CD1c-positive myeloid dendritic cell (primary cell): ENCODE results near the gene HOXD11.
A peak's percentile ranks its signal among the peaks of the same experiment; 100 is the strongest.

ENCODE experiments used
- DNase-seq: peaks from one replicate; pipeline ENCODE4 v3.0.0-alpha.2; 2016; ENCODE audit errors: extremely low spot score

The HOXD11 gene

DNA sequence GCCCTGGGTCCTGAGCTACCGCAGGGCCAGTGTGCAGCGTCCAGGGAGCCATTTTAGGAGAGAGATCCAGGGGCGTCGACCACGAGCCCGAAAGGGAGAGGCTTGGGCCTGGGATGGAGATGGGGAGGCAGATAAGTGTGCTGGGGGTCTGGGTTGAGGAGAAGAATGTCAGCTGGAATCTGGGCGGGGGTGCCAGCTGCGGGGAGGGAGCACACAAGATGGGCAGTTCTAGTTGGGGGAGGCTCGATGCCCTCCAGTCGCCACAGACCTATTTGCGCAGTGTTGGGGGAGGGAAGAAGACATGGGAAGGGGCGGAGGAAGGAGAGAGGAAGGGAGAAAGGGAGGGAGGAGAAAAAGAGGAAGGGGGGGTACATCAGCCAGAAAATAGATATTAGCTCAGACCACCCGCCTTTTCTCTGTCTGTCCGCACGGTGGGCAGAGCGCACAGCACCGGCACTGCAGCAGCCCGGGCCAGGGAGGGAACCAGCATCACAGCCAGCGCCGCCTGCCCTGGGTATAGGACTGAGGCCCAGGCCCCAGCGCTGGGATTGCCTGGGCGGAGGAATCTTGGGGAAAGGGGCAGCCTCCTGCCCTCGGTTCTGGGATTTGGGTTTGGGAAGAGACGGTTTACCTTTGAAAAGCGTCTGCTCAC lies 1.9 kb upstream of the HOXD11 start:
- DNase-seq: no peak

DNA sequence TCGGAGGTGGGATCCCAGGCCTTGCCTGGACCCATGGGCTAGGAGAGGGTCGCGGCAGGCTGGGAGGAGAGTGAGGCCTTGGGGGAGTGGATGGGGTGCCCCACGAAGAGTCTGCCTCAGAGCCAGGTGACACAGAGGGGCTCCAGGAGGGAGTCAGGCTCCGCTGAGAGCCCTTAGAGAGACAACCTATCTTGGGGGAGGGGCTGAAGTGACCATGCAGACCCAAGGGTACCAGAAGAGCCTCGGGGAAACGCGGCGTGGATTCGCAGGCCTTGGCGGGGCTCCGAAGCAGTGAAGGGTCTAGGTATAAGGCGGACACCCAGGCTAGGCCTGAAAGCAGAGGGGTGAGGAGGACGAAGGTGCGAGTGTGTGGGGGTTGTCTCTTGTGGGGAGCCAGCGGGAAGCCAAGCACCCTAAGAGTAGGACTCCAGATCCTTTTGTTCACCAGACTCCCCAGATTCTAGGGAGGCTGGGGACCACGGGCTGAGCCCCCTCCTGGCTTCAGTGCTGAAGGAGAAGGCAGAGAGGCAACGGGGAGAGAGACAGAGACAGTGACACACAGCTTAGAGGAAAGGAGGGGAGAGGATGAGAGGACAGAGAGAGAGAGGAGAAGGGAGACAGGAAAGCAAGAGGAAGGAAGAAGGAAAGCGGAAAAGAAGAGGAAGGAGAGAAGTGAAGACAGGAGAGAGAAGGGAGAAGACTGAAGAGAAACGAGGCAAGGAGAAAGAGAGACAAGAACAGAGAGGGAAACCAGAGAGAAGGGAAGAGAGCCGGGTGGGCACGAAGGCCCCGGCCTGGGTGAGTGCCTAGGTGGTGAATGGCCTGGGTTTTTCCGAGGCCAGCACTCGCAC lies 1.1 kb upstream of the HOXD11 start:
- DNase-seq: no peak

- no peak for DNase-seq
These were observed 676 bp downstream of the HOXD11 start for GRCh38 chr2:176107731-176108181.

DNA sequence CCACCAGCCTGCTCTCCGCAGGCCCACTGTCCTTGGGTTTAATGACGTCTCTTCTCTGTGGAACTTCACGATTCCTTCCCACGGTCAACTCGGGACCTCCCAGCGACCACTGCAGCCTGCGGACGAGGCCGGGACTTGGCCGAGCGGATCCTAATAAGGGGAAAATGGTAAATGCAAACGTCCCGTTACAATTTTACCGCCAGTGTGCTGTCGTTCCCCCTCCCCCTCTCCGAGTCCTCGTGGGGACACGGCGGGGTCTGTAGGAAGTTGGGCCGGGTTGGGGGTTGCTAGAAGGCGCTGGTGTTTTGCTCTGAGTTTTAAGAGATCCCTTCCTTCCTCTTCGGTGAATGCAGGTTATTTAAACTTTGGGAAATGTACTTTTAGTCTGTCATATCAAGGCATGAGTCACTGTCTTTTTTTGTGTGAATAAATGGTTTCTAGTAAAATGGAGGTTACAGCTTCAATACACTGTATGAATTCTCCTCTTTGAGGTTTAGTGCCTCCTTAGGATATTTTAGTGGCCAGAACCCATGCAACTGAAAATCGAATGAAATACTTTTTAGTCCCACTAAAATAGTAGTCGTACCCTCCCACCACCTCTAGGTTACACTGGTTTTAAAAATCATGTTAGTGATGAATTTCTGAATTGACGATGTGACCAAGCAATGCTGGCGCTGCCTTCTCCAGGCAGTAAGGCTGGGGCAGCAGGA lies 2.3 kb downstream of the HOXD11 start:
- no peak for DNase-seq

DNA sequence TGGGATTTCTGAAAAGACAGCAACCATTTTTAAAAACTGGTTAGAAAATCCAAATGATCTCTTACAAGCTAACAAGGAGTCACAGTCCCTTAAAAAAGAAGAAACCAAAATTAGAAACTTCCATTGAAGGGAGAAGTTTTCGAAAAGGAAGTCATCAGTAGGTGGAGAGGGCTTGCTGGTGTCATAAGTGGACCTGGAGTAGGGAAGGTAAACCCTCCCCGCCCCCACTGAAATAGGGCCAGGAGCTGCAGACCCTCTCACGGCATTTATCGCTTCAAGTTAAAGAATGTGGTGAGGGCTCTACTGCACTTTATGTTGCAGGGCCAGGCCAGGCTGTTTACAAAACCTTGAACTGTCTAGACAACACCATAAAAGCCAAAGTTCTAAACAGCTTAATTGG lies 2.9 kb downstream of the HOXD11 start:
- DNase-seq: no peak

DNA sequence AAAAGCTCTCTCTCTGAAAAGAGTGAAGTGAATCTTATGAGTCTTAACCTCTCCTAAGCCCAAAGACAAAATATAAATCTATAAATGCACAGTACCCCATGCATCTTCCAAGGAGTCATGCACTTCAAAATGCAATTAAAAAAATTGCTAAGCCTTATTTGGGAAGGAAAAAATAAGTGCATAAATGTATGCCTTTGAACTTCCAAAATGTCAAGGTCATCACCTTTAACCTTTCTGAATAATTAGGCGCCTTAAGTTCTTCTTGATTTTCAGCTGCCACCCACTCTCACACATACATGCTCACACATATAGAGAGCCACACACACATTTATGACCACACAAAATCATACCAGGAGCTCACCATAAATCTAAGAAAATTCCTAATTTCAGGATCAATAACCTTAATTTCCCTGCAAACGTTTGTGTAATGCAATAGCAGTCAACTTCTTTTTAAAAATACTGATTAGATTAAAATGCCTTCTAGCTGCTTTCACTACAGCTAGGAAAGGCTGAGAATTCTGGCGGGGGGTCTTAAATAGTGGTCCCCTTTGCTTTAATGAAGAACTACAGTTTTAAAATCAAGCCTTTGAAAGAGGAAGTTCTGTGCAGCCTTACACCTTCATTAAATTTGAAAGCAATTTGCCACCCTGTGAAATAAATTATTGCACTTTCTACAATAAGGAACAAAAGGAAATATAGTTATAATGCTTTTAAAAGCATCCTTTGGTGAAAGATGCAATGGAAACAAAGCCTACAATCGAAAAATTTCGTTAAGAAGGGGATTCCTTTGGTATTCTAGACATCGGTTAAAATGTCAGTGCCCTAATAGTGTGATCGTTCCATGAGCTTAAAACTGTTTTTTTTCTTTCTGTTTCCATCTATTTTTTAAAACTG lies 3.6 kb downstream of the HOXD11 start:
- no peak for DNase-seq

GRCh38 chr2:176111309-176111663 lies 4.2 kb downstream of the HOXD11 start:
- DNase-seq: peak; percentile 30

- no peak for DNase-seq
These were observed 4.8 kb downstream of the HOXD11 start for GRCh38 chr2:176111846-176112374.

GRCh38 chr2:176112375-176113302 lies 5.6 kb downstream of the HOXD11 start:
- no peak for DNase-seq

DNA sequence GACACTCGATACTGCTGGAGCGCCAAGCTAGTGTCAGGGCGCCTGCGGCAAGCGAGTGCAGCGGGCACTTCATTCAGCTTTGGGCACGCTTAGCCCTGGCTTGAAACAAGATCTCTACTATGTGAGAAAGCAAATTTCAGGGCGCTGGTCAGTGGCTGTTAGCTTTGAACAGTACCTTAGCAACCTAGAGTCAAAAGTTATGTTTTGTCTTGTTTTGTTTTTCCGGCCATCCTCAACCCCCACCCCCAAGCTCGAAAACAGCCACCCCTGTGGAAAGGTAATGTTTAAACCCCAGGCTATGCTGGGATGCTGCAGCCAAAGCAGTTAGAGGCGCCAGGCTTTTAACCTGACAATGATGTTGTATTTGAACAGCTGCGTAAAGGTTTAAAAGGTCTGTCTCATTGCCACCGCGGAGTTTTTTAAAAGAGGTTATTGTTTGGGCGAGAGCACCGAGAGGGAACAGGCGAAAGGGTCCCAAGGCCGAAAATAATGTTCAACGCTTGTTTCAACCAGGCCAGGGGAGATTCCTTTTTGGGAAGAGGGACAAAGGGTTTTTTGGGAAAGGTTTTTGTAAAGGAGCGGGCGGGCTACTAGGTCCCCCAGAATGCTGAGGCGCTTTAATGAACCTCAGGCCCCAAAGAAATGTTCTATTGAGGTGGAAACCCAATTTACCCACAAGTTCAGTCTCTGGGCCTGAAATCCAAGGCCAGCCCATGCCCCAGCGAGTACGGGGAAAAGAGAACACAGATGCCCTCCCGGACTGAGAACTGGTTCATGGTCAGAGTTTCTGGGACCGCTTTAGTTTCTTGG lies 7.2 kb downstream of the HOXD11 start:
- DNase-seq: no peak

DNA sequence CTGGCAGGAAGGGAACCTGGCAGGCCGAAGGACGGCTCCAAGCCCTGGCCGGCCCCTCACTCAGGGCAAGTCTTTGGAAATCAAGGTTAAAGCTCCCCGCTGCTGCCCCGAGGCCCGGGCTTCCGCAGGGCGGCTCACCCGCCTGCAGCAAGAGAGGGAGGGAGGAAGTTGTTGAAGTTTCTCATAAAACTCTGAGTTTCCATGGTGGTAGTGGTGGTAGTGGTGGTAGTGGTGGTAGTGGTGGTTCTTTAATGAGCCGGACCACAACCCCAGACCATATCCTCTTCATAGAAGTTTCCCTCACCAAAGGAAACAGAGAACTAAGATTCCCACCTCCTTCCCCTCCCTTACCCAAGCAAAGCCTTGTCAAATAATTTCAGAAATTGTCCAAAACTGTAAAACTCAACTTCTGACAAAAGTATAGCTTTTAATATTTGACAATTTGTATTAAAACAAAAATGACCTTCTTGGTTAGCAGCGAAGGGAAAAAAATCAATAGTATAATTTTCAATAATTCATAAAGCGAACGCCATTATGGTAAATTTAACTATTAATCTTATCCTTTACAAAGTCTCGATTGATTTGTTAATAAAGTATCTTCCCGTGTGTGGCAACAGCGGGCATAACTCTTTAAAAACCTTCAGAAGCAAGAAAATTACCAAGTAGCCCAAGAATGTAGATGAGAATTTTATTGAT lies 8.0 kb downstream of the HOXD11 start:
- no peak for DNase-seq

DNA sequence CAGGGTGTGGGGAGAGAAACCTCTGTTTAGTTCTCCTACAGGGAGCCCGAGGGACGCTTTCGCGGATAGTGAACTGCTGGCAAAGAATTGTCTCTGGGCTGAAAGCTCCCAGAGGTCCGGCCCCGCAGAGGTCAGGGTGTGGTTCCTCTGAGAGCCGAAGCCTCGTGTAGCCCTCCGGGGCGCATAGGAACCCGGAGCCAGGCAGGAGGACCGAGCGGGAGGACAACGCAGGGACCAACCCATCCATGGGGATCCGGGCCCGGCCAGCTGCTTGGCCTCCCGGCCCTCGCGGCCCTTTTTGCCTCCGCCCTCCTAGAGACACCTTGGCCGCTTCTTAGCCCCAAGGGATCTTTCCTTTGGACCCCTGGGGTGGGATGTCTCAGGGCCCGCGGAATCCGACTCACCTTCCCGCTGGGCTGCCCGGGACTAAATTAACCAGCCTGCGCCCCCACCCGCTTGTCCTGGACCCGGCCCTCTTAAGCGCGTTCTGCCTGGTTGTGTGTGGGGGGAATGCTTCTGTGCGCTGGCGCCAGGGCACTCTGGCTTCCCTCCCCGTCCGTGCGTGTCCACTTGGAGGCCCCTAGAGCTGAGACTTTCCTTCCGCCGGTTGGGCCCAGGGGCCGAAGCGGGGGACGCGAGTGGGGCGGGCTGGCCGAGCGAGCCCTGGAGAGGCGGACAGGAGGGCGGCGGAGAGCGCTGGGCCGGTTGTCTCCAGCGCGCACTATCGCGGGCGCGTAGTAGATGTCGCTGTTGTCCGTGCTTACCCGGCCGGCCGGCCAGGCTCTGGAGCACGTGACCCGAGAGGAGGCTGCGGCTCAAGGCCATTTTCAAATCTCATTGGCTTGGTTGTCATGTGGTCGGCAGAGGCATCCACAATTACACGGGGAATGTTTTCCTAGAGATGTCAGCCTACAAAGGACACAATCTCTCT lies 9.1 kb downstream of the HOXD11 start, which contains the start of gene HOXD10:
HOXD10 (plus strand) TSS at position 896 of the 931 bp plus-strand sequence. CDS start 56 bp downstream, outside the sequence.
- DNase-seq: no peak

DNA sequence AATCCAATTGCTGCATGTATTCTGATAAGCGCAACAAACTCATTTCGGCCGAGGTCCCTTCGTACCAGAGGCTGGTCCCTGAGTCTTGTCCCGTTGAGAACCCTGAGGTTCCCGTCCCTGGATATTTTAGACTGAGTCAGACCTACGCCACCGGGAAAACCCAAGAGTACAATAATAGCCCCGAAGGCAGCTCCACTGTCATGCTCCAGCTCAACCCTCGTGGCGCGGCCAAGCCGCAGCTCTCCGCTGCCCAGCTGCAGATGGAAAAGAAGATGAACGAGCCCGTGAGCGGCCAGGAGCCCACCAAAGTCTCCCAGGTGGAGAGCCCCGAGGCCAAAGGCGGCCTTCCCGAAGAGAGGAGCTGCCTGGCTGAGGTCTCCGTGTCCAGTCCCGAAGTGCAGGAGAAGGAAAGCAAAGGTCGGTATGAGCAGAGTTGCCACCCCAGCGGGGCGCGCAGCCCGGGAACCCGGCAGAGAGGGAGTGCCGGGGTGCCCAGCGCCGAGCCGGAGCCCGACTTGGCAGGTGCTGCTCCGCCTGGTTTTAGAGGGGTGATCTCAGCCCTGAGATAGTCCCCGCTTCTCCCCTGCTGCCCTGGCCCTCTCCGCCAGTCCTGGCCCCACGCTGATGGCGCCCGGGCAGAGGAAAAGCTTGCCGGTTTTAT lies 10.2 kb downstream of the HOXD11 start:
- DNase-seq: no peak

- no peak for DNase-seq
These were observed 10.8 kb downstream of the HOXD11 start for GRCh38 chr2:176117823-176118371.

GRCh38 chr2:176118601-176119339 lies 11.7 kb downstream of the HOXD11 start:
- DNase-seq: peak; percentile 43
